HG03432 (cell line): Measurements from ENCODE around the gene PRRC2A.
"Not testable (repeated sequence)": the region's sequence is repeated elsewhere in the genome, so short reads cannot be mapped to it uniquely, and the experiment has no call there.

ENCODE experiments used
- ATAC-seq: cut with Tn5 transposase; IDR thresholded peaks from one replicate; pipeline ENCODE4 v1.9.1; 2021; ENCODE audit warnings: mild to moderate bottlenecking, moderate library complexity; ENCODE audit not compliant: unreplicated experiment

The PRRC2A gene

GRCh38 chr6:31585491-31585890 lies 35.0 kb upstream of the PRRC2A start:
- ATAC-seq, result no peak

- no peak for ATAC-seq
Measured at GRCh38 chr6:31586008-31586407, 34.5 kb upstream of the PRRC2A start, which contains the start of gene LST1. LST1 (plus strand) TSS chr6:31586277; CDS start chr6:31587300, 1,023 bp downstream.

- no peak for ATAC-seq
Measured at GRCh38 chr6:31586599-31587281, 33.8 kb upstream of the PRRC2A start.

- ATAC-seq, result no peak
Measured at GRCh38 chr6:31587791-31588777, 32.4 kb upstream of the PRRC2A start.

GRCh38 chr6:31588871-31589650 lies 31.5 kb upstream of the PRRC2A start:
- no peak for ATAC-seq

- ATAC-seq, result not testable (repeated sequence)
Measured at GRCh38 chr6:31590691-31591090, 29.8 kb upstream of the PRRC2A start.

- no peak for ATAC-seq
Measured at GRCh38 chr6:31592396-31592771, 28.1 kb upstream of the PRRC2A start.

- ATAC-seq, result no peak
Measured at GRCh38 chr6:31597006-31597405, 23.5 kb upstream of the PRRC2A start.

- ATAC-seq, result no peak
Measured at GRCh38 chr6:31607317-31607716, 13.2 kb upstream of the PRRC2A start.

- no peak for ATAC-seq
Measured at GRCh38 chr6:31609519-31610406, 10.8 kb upstream of the PRRC2A start.

GRCh38 chr6:31610968-31611367 lies 9.5 kb upstream of the PRRC2A start:
- no peak for ATAC-seq

- no peak for ATAC-seq
Measured at GRCh38 chr6:31614075-31614619, 6.4 kb upstream of the PRRC2A start.

GRCh38 chr6:31614684-31615578 lies 5.6 kb upstream of the PRRC2A start, which contains the start of gene AIF1:
AIF1 (plus strand) TSS chr6:31615234; CDS start chr6:31615330, 96 bp downstream.
- no peak for ATAC-seq

GRCh38 chr6:31615748-31616147 lies 4.8 kb upstream of the PRRC2A start:
- no peak for ATAC-seq

- ATAC-seq, result no peak
Measured at GRCh38 chr6:31617010-31617409, 3.5 kb upstream of the PRRC2A start.

- ATAC-seq, result peak; percentile 81
Measured at GRCh38 chr6:31619805-31620585, 520 bp upstream of the PRRC2A start.

- ATAC-seq, result no peak
Measured at GRCh38 chr6:31621320-31621939, 915 bp downstream of the PRRC2A start.
